Right atrium auricular region (tissue), 2 donors: ENCODE data around the gene REST. TPM values are rescaled to one million over a fixed set of nuclear protein-coding genes. Genes with fewer than 3 reads are reported as not detected.

Experiments used
- DNase-seq: peaks from one replicate; pipeline ENCODE4 v3.0.0-alpha.2; 2019; ENCODE audit warnings: low spot score
- H3K27ac ChIP-seq, 2 donors: fragments of 200-600 bp; sonication (generic); 1 replicate in 1 of 2; 2 replicates in 1 of 2; pipeline ENCODE4 v1.5.1; 2016 to 2019
- H3K27me3 ChIP-seq, 2 donors: fragments of 200-600 bp; sonication (generic); one replicate each; pipeline versions ENCODE4 v1.5.1 to v1.6.0; 2017 to 2019
- H3K36me3 ChIP-seq: fragments of 200-600 bp; sonication (generic); one replicate; pipeline ENCODE4 v1.5.1; 2016
- H3K4me1 ChIP-seq, 2 donors: fragments of 200-600 bp; sonication (generic); one replicate each; pipeline versions ENCODE4 v1.5.1 to v1.6.0; 2017 to 2019
- H3K4me3 ChIP-seq, 2 donors: fragments of 200-600 bp; sonication (generic); 1 replicate in 1 of 2; 2 replicates in 1 of 2; pipeline ENCODE4 v1.5.1; 2017 to 2019; ENCODE audit warnings: mild to moderate bottlenecking in 1 of 2, moderate library complexity in 1 of 2
- H3K9me3 ChIP-seq, 2 donors: fragments of 200-600 bp; sonication (generic); one replicate each; pipeline ENCODE4 v1.5.1; 2019
- CTCF ChIP-seq, 2 donors: fragments of 200-600 bp; sonication (generic); IDR thresholded peaks; one replicate each; pipeline ENCODE4 v1.5.1; 2019; ENCODE audit warnings: antibody characterized with exemption in 2 of 2
- total RNA-seq, 2 donors: library from RNA; depleted of rRNA; stranded (reverse); fragments of >200 nt; gene quantifications; one replicate each; pipeline ENCODE4 v1.1.0, GENCODE V29; 2016

Gene REST
- total RNA-seq, 2 donors from 2014 or later = 25.4 to 27.8 TPM

DNA sequence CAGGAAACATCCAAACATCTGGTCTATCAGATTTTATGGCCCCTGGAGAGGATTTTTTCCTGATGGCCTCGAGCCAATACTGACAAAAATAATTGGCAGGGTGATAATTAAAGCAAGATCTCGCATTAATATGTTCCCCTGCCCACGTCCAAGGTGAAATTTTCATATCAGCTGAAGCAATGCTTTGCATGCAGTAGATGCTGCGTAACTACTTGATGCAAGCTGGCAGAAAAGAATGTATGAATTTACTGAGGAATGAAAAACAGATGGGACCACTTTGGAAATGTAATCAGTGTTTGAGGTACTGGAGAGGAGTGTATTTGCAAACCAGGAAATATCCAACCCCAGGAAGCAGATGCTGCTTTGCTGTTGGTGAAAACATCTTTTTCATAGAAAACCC lies 36.8 kb upstream of the REST start:
- no peak for TF ChIP-seq CTCF (IDR thresholded peaks at IDR 0.05)
- no peak overlapping the region for H3K4me3 ChIP-seq
- H3K27ac ChIP-seq = no peak overlapping the region

GRCh38 chr4:56871371-56871866 lies 36.3 kb upstream of the REST start:
- Histone ChIP-seq H3K36me3 (no peaks in the 10 kb centered on the region), H3K4me1 (peaks cover 0 to 6% of the 10 kb centered on the region in 2 donors), H3K4me3 (no peak overlapping the region), H3K27ac (no peak overlapping the region), H3K9me3 (no peaks in the 10 kb centered on the region), H3K27me3 (no peaks in the 10 kb centered on the region)
- no peak for DNase-seq
- no peak for TF ChIP-seq CTCF (IDR thresholded peaks at IDR 0.05)

More for the DNA sequence above, 36.8 kb upstream of the REST start:
- Histone ChIP-seq H3K27me3 (no peaks in the 10 kb centered on the region), H3K9me3 (no peaks in the 10 kb centered on the region), H3K36me3 (no peaks in the 10 kb centered on the region), H3K4me1 (peaks cover 0 to 6% of the 10 kb centered on the region in 2 donors)
- no peak for DNase-seq

GRCh38 chr4:56874166-56874565 lies 33.5 kb upstream of the REST start:
- DNase-seq = no peak

GRCh38 chr4:56874923-56875322 lies 32.8 kb upstream of the REST start:
- H3K27me3 ChIP-seq = no peaks in the 10 kb centered on the region
- no peaks in the 10 kb centered on the region for H3K36me3 ChIP-seq
- H3K4me1 ChIP-seq = peaks cover 0 to 6% of the 10 kb centered on the region in 2 donors
- no peak overlapping the region for H3K4me3 ChIP-seq
- no peaks in the 10 kb centered on the region for H3K9me3 ChIP-seq
- no peak for TF ChIP-seq CTCF (IDR thresholded peaks at IDR 0.05)
- no peak overlapping the region for H3K27ac ChIP-seq
- DNase-seq = no peak

More at GRCh38 chr4:56874166-56874565, 33.5 kb upstream of the REST start:
- TF ChIP-seq CTCF (IDR thresholded peaks at IDR 0.05) = no peak
- no peaks in the 10 kb centered on the region for H3K27me3 ChIP-seq
- no peak overlapping the region for H3K4me3 ChIP-seq
- H3K9me3 ChIP-seq = no peaks in the 10 kb centered on the region
- peaks cover 0 to 6% of the 10 kb centered on the region in 2 donors for H3K4me1 ChIP-seq
- no peak overlapping the region for H3K27ac ChIP-seq
- H3K36me3 ChIP-seq = no peaks in the 10 kb centered on the region

DNA sequence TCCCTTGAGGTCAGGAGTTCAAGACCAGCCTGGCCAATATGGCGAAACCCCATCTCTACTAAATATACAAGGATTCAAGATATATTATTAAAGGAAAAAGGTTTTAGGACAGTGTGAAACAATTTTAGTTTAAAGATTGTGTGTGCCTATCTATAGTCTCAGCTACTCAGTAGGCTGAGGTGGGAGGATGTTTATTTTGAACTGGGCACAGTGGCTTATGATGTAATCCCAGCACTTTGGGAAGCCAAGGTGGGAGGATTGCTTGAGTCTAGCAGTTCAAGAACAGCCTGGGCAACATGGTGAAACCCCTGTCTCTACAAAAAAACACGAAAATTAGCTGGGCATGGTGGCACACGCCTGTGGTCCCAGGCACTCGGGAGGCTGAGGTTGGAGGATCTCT lies 31.4 kb upstream of the REST start:
- peaks cover 0 to 5% of the 10 kb centered on the region in 2 donors for H3K4me1 ChIP-seq

More for the DNA sequence above, 31.4 kb upstream of the REST start:
- TF ChIP-seq CTCF (IDR thresholded peaks at IDR 0.05) = no peak
- no peak for DNase-seq
- Histone ChIP-seq H3K36me3 (no peaks in the 10 kb centered on the region), H3K9me3 (no peaks in the 10 kb centered on the region), H3K4me3 (no peak overlapping the region), H3K27ac (no peak overlapping the region), H3K27me3 (no peaks in the 10 kb centered on the region)
